Raji (cell line): ENCODE measurements around the gene ATG9A.
A peak's percentile ranks its signal among the peaks of the same experiment; 100 is the strongest.

Source experiments
- POLR2A ChIP-seq: IDR thresholded peaks from 2 replicates; pipeline ENCODE4 v1.6.1; 2011; ENCODE audit warnings: low read depth, low read length, control low read depth; ENCODE audit not compliant: insufficient read depth

ATG9A gene

GRCh38 chr2:219207134-219207883 lies 22.1 kb downstream of the ATG9A start:
- TF ChIP-seq POLR2A: no peak

GRCh38 chr2:219206328-219207133 lies 22.9 kb downstream of the ATG9A start, which contains the start of gene ZFAND2B:
Gene ZFAND2B, plus strand, starts transcription at chr2:219206782. Its CDS starts 206 bp downstream, at chr2:219206988.
- peak; percentile 99 for TF ChIP-seq POLR2A

GRCh38 chr2:219205981-219206327 lies 23.5 kb downstream of the ATG9A start:
- no peak for TF ChIP-seq POLR2A

GRCh38 chr2:219205165-219205538 lies 24.3 kb downstream of the ATG9A start:
- no peak for TF ChIP-seq POLR2A

GRCh38 chr2:219204425-219205164 lies 24.8 kb downstream of the ATG9A start:
- TF ChIP-seq POLR2A: no peak

GRCh38 chr2:219200502-219201326 lies 28.7 kb downstream of the ATG9A start:
- 0 out of 2 replicates have a peak, but pooled peaks have one; percentile 15 for TF ChIP-seq POLR2A

GRCh38 chr2:219199470-219200211 lies 29.8 kb downstream of the ATG9A start:
- no peak for TF ChIP-seq POLR2A

- TF ChIP-seq POLR2A: no peak
These were observed 30.5 kb downstream of the ATG9A start for GRCh38 chr2:219198974-219199373.

GRCh38 chr2:219197388-219197787 lies 32.0 kb downstream of the ATG9A start:
- no peak for TF ChIP-seq POLR2A

GRCh38 chr2:219186754-219187456 lies 42.5 kb downstream of the ATG9A start:
- TF ChIP-seq POLR2A: no peak

- TF ChIP-seq POLR2A: no peak
These were observed 45.3 kb downstream of the ATG9A start for GRCh38 chr2:219184121-219184520.

- no peak for TF ChIP-seq POLR2A
These were observed 46.2 kb downstream of the ATG9A start for GRCh38 chr2:219183151-219183772.
